GM12873 (cell line): Measurements from ENCODE around the gene SNED1.

ENCODE experiments used
- TF ChIP-seq, protein P1 (sequence below): IDR thresholded peaks from 2 replicates; pipeline ENCODE4 v1.5.1; 2012; ENCODE audit warnings: low read depth, mild to moderate bottlenecking, moderate library complexity, low read length, control low read depth; ENCODE audit not compliant: insufficient read depth; ENCODE audit errors: missing control alignments

The SNED1 gene

DNA sequence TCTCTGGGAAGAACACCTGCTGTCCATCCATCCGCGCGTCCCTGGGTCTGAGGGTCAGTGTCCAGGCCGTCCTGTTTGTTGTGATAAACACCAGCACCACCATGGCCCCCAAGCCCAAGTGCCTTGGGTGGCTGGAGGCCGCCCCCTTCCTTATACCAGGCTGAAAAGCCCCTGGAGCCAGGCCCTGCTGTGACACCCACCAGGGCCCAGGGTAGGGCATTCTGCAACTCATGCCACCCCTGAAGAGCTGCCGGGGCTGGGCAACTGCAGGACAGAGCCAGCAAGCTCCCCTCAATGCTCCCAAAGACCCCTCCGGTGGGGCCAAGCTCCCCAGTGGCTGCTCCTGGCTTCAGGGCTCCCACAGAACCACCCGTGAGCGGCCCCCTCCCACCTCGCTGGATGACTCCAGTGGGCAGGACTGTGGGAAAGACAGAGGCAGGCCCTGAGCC lies 31.9 kb upstream of the SNED1 start:
- TF ChIP-seq, protein P1, sequence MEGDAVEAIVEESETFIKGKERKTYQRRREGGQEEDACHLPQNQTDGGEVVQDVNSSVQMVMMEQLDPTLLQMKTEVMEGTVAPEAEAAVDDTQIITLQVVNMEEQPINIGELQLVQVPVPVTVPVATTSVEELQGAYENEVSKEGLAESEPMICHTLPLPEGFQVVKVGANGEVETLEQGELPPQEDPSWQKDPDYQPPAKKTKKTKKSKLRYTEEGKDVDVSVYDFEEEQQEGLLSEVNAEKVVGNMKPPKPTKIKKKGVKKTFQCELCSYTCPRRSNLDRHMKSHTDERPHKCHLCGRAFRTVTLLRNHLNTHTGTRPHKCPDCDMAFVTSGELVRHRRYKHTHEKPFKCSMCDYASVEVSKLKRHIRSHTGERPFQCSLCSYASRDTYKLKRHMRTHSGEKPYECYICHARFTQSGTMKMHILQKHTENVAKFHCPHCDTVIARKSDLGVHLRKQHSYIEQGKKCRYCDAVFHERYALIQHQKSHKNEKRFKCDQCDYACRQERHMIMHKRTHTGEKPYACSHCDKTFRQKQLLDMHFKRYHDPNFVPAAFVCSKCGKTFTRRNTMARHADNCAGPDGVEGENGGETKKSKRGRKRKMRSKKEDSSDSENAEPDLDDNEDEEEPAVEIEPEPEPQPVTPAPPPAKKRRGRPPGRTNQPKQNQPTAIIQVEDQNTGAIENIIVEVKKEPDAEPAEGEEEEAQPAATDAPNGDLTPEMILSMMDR = no peak

DNA sequence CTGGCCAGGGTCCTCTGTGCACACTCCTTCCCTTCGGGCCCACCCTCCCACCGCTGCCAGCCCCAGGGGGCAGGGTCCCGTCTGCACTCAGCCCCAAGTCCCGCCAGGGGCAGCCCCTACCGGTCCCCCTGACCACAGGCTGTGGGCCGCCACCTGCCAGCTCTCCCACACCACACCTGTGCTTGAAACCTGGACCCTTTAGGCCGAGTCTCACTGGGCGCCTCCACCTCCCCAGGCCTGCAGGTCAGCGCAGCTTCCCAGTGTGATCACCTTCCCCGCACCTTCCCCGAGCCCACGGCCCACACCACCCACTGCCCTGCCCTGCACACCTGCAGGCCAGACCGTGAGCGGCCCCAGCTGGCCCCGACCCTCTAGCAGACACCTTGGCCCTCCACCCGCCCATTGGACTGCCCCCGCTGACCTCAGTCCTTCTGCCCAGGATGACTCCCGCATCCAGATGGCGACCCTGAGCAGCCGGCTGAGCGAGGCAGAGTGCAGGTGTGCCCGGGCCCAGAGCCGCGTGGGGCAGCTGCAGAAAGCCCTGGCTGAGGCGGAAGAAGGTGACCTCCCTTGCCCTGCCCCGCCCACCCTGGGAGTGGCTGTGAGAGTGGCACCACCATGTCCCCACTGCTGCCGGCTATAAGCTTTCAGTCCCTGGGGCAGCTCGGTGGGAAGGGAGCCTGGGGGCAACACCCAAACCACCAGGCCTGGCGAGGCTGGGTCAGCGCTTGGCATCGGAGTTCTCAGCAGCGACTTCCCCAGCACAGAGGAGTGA lies 31.3 kb upstream of the SNED1 start:
- TF ChIP-seq, protein P1 = no peak

DNA sequence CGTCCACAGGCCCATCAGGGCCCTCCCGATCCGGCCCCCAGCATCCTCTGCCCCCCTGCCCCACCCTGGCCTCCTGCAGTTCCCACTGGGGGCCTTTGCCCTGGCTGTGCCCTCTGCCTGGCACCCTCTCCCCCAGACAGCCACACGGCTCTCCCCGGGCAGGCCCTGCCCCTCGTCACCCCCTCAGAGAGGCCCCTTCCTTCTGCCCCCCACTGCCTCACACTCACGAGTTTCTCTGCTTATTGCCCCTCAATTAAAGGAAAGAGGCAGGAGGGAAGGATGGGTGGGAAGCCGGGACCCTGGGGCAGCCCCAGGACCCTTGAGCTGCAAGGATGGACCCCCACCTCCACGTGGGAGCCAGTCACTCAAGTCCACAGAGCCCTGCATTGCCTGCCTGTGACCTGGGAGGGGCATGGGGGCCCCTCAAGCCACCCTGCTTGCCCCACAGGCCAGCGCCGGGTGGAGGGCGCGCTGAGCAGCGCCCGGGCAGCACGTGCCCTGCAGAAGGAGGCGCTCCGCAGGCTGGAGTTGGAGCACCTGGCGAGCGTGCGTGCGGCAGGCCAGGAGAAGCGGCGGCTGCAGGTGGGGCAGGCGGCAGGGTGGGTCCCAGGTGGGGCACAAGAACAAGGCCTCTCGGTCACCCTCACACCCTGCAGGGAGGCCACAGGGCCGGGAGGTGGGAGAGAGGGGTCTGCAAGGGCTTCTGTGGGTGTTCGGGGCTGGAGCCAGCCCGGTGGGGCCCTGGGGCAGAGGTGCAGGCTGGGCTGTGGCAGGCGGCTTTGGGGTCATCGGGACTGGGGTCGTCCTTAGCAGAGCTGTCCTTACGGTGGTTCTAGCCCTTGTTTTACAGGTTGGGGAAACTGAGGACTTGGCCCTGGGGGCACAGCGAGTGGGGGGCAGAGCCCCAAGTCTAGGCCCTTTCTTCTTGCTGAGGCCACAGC lies 30.5 kb upstream of the SNED1 start:
- TF ChIP-seq, protein P1 = no peak

DNA sequence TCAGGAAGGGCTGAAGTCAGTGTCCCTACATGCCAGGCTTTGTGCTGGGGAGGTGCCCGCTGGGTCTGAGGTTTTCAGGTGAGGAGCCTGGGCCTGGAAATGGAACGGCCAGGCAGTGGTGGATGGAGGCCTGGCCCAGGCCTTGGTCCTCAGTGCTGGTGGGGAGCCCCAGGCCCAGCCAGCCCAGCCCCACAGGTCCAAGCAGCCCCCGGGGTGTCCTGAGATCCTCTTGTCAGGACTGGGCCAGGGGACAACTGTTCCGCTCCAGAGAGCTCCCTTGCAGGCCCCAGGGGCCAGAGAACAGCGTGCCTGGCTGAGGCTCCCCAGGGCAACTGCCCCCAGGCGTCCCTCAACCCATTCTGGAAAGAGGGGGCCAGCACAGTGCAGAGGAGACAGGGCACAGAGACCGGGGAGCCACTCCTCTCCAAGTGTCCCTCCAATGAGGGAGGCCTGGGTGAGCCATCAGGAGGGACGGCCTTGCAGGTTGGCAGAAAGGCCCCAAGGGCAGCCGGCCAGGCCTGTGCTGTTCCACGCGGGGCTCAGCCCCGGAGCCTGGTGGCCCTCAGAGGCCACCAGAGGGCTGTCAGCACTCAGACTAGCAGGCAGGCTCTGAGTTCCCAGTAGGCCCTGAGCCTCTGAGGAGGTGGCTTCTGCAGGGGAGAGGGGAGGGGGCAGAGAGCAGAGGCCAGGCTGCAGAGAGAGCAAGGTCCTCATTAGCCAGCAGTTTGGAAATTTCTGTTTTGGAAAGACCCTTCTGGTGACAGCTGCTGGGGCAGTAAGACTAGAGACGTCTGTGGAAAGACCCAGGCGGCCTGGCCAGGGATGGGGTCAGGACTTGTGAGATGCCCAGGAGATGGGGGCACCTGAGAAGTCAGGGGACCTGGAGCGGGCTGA lies 29.4 kb upstream of the SNED1 start:
- TF ChIP-seq, protein P1 = no peak

DNA sequence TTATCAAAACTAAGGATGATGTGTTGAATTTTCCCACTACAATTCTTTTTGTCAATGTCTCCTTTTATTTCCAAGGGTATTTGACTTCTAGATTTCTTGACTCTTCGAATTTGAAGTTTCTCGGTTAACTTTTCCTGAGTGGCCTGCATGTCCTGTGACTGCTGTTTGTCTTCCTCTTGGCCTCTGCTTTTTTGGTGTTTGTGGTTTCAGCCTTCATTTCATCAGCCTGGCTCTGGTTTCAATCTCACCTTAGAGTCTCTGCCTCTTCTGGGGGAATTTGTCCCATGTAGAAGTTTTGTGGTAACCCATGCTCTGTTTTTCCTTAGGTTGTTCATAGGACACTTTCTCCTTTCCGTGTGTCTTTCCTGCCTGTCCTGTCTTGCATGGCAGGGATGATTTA lies 28.3 kb upstream of the SNED1 start:
- TF ChIP-seq, protein P1 = no peak

DNA sequence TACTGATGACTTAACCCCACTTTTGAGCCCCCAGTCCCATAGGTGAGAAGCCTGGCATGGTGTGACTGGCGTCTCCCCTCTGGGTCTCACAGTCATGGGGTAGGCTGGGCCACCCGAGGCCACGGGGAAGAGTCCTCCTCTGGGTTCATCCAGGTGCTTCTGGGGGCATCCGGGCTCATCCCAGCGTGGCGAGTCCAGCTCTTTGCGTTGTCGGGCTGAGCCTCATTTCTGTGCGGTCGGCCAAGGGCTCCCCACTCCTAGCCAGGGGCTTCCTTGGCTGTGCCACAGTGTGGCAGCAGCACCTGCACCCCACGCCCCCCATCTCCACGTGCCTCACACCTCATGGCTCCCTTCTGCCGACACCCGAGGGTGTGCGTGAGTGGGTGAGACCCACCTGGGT lies 27.6 kb upstream of the SNED1 start:
- TF ChIP-seq, protein P1 = no peak

DNA sequence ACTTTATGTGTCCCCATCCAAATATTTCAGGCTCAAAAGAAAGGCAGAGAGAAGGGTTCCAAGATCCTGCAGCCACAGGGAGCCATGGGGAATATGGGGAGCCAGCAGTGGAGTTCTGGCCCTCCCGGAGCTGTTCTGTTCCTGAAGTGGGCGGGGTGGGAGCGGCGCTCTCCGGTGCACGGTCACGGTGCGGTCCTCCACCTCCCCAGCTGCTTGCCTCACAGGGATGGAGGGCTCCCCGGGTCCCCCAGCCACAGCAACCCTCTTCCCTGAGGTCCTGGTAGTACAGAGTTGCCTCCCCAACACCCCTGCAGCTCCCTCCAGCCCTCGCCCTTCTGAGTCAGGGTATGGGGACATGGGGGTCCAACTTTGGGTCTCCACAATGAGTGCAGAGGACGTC lies 26.2 kb upstream of the SNED1 start:
- TF ChIP-seq, protein P1 = no peak
